Activated T-cell treated with anti-CD3 and anti-CD28 coated beads, Interleukin-2, amount 50 U/mL, for 4 hours (primary cell): ENCODE results near the gene PTPN6. TPM values are rescaled to one million over a fixed set of nuclear protein-coding genes. Genes with fewer than 3 reads are reported as not detected.
A peak's percentile ranks its signal among the peaks of the same experiment; 100 is the strongest.

Source experiments
- ATAC-seq, 2 donors: fragments of 200-7000 bp; cut with Tn5 transposase; one replicate each; pipeline ENCODE4 v1.10.0; 2021
- DNase-seq: peaks from one replicate; pipeline ENCODE4 v3.0.0-alpha.2; 2020
- H3K27me3 Mint-ChIP-seq: one replicate; pipeline ENCODE4 v1.8.0; 2021; ENCODE audit warnings: low read depth, mixed read lengths
- H3K36me3 Mint-ChIP-seq: one replicate; pipeline ENCODE4 v1.8.0; 2022; ENCODE audit warnings: mixed read lengths; ENCODE audit not compliant: insufficient read depth
- H3K4me1 Mint-ChIP-seq: one replicate; pipeline ENCODE4 v1.8.0; 2021; ENCODE audit warnings: low read depth, mixed read lengths
- H3K4me3 Mint-ChIP-seq: one replicate; pipeline ENCODE4 v1.8.0; 2021; ENCODE audit warnings: mild to moderate bottlenecking, moderate library complexity, mixed read lengths
- H3K9me3 Mint-ChIP-seq: one replicate; pipeline ENCODE4 v1.8.0; 2021; ENCODE audit warnings: mixed read lengths
- total RNA-seq, 3 donors: library from RNA; stranded (reverse); gene quantifications; one replicate each; pipeline ENCODE4 v1.2.1, GENCODE V29; 2021

PTPN6 gene
- total RNA-seq, 3 donors from 2014 or later: 309 to 404 (median 401) TPM

DNA sequence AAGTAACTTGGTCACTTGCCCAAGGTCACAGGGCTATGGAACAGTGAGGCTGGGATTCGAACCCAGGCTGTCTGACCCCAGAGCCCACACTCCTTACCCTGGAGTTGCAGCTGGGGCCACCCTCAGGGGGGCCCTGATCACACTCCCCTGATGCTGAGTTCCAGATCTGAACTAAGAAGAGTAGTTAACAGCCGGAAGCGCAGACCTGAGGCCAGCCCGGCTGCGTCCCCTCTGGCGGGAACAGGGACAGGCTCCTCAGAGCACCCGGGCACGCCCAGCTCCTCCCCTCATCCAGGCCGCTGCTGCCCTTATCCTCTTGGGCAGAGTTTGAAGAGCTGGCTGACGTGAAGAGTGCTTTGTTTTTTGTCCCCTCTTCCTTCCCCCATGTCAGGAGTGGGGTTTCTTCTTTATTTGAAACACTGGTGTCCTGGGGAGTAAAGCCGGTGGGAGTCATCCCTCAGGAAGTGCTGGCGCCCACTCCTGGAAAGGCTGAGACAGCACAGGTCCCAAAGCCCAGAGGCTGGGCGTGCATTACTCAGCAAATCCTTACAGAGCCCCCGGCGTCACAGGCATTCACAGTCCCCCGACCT, 10.6 kb downstream of the PTPN6 start:
- peaks cover 36% of the 10 kb centered on the region for H3K36me3 Mint-ChIP-seq
- peak overlapping the region; percentile 78 for H3K4me3 Mint-ChIP-seq
- ATAC-seq (peak; percentile 38 to 42), DNase-seq (peak; percentile 36)
- H3K27me3 Mint-ChIP-seq: no peaks in the 10 kb centered on the region
- H3K4me1 Mint-ChIP-seq: peaks cover 82% of the 10 kb centered on the region
- no peaks in the 10 kb centered on the region for H3K9me3 Mint-ChIP-seq

DNA sequence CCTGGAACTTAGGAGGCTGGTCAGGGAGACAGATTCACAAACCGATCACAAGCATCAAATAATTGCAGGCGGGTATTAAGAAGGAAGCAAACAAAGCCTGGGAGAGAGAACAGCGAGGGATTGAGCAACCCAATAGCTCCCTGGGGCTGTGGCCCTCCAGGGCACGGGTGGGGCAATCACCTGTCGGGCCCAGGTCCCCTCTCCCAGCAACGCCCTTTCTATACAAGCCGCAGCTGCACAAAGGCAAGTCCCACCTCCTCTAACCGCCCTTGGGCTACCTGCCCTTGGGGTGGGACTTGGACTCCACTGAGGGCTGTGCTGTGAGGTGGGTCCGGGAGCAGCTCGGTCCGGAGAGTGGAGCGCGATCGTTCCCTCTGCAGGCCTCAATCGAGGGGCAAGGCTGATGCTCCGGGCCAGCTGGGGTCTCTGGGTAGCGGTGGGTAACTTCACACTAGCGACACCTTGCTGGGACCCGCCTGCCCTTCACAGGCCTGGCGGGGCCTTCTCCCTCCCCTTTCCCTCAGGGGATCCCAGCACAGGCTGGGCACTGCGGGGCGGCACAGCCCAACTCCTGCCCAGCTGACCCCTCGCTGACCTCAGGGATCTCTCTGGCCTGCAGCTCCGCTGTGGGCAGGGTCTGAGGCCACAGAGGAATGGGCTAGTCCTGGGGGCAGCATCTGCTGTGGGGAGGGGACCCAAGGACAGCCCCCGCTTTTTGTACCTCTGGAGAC, 11.3 kb downstream of the PTPN6 start:
- peaks cover 31% of the 10 kb centered on the region for H3K36me3 Mint-ChIP-seq
- DNase-seq: peak; percentile 15

DNA sequence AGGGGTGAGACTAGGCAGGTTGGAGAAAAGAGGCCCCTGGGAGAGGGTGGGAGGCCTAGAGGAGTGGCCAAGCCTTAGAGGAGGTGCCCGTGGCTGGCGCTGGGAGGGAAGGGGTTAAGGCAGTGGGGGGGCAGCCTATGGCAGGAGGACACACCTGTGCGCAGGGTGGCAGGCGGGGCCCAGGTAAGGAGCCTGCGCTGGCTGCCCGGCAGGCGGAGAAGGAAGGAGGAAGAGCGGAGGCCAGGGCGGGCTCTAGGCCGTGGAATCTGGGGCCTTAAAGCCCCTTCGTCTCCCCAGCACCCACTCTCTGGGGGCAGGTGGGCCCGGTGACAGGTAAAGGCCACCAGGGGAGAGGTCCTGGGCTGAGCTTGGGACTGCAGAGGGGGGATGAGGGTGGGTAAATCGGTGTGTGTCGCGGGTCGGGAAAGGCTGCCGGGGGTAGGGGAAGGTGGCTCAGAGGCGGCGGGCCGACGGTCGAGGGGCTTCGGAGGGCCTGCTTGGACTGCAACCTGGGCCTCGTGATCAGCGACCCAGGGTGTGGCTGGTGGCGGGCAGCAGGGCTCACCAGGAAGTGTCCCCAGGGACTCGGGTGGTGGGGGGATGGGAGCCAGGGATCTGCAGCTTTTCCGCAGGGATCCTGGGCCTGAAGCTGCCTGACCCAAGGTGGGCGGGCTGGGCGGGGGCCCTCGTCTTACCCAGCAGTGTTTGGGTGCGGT, 12.0 kb downstream of the PTPN6 start:
- H3K9me3 Mint-ChIP-seq: no peaks in the 10 kb centered on the region
- peaks cover 35% of the 10 kb centered on the region for H3K36me3 Mint-ChIP-seq
- ATAC-seq (no peak), DNase-seq (peak; percentile 12)
- no peaks in the 10 kb centered on the region for H3K27me3 Mint-ChIP-seq
- peaks cover 72% of the 10 kb centered on the region for H3K4me1 Mint-ChIP-seq
- H3K4me3 Mint-ChIP-seq: no peak overlapping the region

More for the DNA sequence above, 11.3 kb downstream of the PTPN6 start:
- peak overlapping the region; percentile 78 for H3K4me3 Mint-ChIP-seq
- H3K9me3 Mint-ChIP-seq: no peaks in the 10 kb centered on the region
- ATAC-seq: no peak
- H3K27me3 Mint-ChIP-seq: no peaks in the 10 kb centered on the region
- H3K4me1 Mint-ChIP-seq: peaks cover 78% of the 10 kb centered on the region

DNA sequence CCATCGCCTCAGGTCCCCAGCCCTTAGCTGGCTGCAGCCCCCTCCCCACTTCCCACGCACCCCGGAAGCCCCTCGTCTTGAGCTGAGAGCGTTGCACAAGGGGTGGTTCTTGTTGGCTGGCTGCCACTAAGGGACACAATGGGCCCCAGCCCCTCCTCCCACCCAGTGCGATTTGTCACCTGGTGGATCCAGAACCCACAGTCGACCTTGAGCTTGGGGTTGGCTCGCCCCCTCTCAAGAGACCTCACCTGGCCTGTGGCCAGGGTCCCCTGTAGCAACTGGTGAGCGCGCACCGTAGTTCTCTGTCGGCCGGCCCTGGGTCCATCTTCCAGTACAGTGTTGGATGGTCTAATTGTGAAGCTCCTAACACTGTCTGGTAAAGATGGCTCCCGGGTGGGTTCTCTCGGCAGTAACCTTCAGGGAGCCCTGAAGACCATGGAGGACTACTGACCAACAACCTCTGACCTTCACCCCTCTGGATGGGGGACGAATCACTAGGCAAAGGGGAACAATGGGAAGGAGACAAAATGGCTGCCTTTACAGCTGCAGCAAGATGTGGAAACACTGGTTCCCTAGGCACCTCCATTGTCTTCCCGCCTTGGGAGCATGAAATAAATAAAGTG, 12.7 kb downstream of the PTPN6 start:
- Mint-ChIP-seq H3K36me3 (peaks cover 36% of the 10 kb centered on the region), H3K27me3 (no peaks in the 10 kb centered on the region), H3K4me3 (no peak overlapping the region), H3K9me3 (no peaks in the 10 kb centered on the region), H3K4me1 (peaks cover 71% of the 10 kb centered on the region)
- ATAC-seq (no peak), DNase-seq (no peak)

DNA sequence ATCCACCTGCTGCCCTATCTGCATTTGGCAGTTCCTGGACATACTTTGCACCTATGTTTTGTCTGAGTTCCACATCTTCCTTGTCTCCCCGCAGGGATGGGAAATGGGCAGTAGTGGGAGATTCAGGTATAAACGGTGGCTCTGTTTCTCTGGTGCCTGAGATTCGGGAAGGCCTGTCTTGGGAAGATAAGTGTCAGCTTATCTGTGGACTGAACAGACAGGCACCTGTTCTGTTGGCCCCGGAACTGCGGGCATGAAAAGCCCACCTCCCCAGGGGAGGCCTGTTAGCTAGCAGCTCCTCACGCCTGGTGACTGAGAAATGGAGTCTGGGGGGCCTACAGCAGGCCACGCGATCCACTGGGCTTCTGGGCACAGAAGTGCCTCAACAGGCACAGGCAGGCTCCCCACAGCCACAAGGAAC, 13.5 kb downstream of the PTPN6 start:
- ATAC-seq: no peak
- peaks cover 35% of the 10 kb centered on the region for H3K36me3 Mint-ChIP-seq
- no peak for DNase-seq
- H3K4me3 Mint-ChIP-seq: no peak overlapping the region
- peaks cover 68% of the 10 kb centered on the region for H3K4me1 Mint-ChIP-seq
- no peaks in the 10 kb centered on the region for H3K27me3 Mint-ChIP-seq
- H3K9me3 Mint-ChIP-seq: no peaks in the 10 kb centered on the region

DNA sequence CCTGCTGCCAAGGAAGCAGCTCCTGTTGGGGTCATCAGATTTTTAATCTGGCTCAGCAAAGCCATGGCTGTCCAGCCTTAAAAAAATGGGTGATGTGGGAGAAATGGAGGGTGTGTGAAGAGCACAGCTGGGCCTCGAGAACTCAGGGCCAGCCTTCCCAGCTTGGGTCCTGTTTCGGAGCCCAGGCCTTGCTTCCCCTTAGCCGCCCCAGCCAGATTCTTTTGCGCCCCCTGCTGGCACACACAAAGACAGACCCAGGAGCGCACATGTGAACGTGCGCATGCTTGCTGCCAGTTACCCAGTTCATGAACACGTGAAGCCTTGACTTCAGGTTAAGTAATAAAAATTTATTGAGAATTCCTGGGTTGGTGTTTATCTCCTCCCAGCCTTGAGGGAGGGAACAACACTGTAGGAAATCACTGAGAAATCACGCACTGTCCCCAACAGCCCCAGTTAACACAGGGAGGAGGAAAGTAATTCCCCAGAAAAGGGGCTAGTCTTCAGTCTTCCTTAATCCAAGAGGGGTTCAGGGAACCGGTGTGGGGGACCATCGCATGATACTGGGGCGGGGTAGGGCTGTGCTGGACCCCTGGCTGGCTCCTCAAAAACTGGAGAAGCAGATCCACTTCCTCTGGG, 14.0 kb downstream of the PTPN6 start:
- Mint-ChIP-seq H3K27me3 (no peaks in the 10 kb centered on the region), H3K9me3 (no peaks in the 10 kb centered on the region), H3K4me3 (peak overlapping the region; percentile 24), H3K36me3 (peaks cover 35% of the 10 kb centered on the region), H3K4me1 (peaks cover 63% of the 10 kb centered on the region)
- DNase-seq (peak; percentile 89), ATAC-seq (peak; percentile 42 to 47)

DNA sequence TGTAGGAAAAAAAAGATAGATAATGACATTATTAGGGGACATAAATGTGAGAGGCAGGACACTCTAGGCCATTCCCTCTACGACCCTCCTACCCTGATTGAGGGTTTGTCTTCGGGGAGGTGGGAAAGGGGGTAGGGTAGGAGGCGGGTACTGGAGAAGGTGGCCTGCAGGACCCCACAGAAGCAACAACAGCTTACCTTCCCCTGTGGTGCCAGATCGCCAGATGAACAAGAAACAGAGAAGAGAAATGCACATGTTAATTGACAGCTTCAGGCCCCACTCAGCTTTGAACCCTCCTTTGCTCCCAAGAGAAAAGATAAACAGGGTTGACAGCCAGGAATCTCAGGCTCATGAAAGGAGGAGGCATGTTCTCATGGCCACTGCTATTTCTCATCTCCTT, 14.6 kb downstream of the PTPN6 start:
- H3K36me3 Mint-ChIP-seq: peaks cover 35% of the 10 kb centered on the region
- DNase-seq: no peak
- H3K27me3 Mint-ChIP-seq: no peaks in the 10 kb centered on the region
- H3K4me3 Mint-ChIP-seq: no peak overlapping the region
- no peak for ATAC-seq
- H3K9me3 Mint-ChIP-seq: no peaks in the 10 kb centered on the region
- peaks cover 57% of the 10 kb centered on the region for H3K4me1 Mint-ChIP-seq

DNA sequence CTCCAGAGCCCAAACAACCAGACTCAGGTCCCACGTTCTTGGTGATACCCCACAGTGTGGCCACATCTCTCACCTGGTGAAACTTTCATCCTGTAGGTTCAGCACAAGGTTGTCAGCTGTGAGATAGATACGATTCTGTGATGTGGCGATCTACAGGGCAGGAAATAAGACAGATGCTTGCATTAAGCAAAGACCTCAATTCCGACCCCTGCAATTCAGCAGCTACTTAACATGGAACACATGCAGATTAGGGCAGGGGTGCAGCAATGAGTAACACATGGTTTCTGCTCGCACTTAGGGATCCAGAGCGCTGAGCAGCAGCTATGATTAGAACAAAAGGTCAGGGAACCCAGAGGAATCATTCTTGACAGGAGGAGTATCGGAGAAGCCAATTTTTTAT, 15.2 kb downstream of the PTPN6 start:
- Mint-ChIP-seq H3K4me3 (peak overlapping the region; percentile 46), H3K27me3 (no peaks in the 10 kb centered on the region), H3K9me3 (no peaks in the 10 kb centered on the region), H3K4me1 (peaks cover 52% of the 10 kb centered on the region), H3K36me3 (peaks cover 34% of the 10 kb centered on the region)
- no peak for ATAC-seq
- no peak for DNase-seq

DNA sequence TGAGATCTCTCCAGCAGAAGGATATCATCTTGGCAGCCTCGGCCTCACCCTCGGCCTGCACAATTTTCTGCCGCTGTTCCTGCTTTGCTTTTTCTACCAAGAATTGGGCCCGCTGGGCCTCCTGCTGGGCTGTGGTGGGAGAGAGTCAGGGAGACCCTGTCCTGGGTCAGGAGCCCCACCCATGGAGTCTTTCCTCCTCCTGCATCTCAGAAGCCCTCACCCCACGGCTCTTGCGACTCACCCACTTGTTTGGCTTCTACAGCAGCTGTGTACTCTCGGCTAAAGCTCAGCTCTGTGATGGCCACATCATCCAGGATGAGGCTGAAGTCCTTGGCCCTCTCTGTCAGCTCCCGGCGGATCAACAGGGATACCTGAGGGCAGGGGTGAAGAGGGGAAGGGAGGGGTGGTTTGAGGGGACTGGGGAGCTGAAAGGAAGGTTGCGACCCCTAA, 16.5 kb downstream of the PTPN6 start:
- ATAC-seq (no peak), DNase-seq (no peak)
- Mint-ChIP-seq H3K4me1 (peaks cover 53% of the 10 kb centered on the region), H3K4me3 (no peak overlapping the region), H3K9me3 (no peaks in the 10 kb centered on the region), H3K27me3 (no peaks in the 10 kb centered on the region), H3K36me3 (peaks cover 39% of the 10 kb centered on the region)

DNA sequence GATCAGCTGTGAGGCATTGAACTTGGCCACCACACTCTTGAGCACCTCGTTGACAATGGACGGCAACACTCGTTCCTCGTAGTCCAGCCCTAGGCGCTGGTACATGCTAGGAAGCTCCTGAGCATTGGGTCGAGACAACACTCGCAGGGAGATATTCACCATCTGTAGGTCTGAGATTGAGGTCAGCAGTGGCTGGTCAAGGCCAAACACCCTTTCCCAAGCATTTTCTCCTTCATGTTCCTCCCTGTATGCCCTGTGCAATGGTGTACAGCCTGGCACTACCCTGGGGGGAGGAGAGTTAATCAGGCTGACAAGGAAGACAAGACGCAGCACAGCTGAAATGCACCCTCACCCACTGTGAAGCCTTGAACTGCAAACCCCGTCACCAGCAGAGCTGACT, 17.3 kb downstream of the PTPN6 start:
- Mint-ChIP-seq H3K9me3 (no peaks in the 10 kb centered on the region), H3K4me3 (peak overlapping the region; percentile 100), H3K36me3 (peaks cover 39% of the 10 kb centered on the region), H3K4me1 (peaks cover 60% of the 10 kb centered on the region), H3K27me3 (no peaks in the 10 kb centered on the region)
- no peak for DNase-seq
- no peak for ATAC-seq

DNA sequence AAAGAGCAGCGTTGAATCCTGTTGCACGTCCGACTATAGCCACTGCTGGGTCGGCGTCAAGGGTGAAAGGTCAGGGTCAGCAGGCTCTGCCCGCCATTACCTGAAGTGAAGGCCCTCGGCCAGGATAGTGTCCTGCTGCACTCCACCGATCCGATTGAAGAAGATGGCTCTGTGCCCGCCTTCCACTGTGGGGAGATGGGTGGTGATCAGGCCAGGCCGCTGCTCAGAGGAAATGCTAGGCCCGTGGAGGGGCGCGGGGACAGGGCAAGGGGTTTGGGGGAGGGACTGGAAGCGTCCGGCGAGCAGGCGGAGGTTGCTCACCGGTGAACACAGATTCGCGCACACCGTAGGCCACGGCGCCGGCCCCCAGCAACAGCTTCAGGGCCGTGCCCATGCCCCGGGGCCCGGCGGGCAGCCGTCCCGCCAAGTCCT, 19.0 kb downstream of the PTPN6 start:
- Mint-ChIP-seq H3K4me1 (peaks cover 53% of the 10 kb centered on the region), H3K9me3 (no peaks in the 10 kb centered on the region), H3K4me3 (peak overlapping the region; percentile 100), H3K27me3 (no peaks in the 10 kb centered on the region), H3K36me3 (peaks cover 40% of the 10 kb centered on the region)
- ATAC-seq (peak; percentile 24 to 36), DNase-seq (peak; percentile 26)

DNA sequence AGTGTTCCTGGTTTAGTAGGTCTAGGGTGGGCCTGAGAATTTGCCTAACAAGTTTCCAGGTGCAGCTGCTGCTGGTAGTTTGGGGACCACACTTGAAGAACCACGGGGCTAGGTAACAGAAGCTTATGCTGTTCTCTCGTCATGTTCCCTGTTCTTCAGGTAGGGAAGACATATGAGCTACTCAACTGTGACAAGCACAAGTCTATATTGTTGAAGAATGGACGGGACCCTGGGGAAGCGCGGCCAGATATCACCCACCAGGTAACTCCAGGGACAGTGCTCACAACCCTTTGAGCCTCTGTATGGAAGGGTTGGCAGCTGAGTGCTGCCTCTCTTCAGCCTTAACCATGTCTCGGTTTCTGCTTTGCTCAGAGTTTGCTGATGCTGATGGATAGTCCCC, 23.0 kb downstream of the PTPN6 start:
- H3K4me3 Mint-ChIP-seq: no peak overlapping the region
- peaks cover 37% of the 10 kb centered on the region for H3K36me3 Mint-ChIP-seq
- ATAC-seq (no peak), DNase-seq (no peak)
- H3K9me3 Mint-ChIP-seq: no peaks in the 10 kb centered on the region
- H3K4me1 Mint-ChIP-seq: peaks cover 29% of the 10 kb centered on the region
- H3K27me3 Mint-ChIP-seq: no peaks in the 10 kb centered on the region

DNA sequence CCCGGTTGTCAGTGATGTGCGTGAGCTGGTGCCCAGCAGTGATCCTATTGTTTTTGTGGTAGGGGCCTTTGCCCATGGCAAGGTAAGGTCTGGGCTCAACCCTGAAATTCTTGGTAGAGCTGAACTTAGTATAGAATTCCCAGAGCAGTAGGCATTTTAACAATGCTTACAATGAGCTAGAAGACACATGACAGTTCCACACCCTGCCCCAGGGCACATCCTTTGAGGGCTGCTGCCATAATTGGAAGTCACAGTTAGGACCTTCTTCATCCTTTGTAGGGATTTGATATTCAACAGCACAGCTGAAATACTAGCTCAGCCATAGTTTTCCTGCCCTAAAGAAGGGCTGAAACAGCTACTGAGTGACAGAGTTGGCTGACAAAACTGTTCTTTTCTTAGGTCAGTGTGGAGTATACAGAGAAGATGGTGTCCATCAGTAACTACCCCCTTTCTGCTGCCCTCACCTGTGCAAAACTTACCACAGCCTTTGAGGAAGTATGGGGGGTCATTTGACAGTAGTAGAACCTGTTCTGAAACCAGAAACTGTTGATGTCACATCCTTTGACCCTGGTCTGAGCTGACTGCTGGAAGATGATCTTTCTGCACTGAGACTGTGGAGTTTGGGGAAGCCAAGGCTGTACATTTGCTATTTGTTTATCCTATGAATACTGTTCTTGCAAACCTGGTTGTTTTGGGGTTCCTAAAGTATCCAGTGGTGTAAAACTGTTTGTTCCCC, 24.3 kb downstream of the PTPN6 start:
- Mint-ChIP-seq H3K9me3 (no peaks in the 10 kb centered on the region), H3K36me3 (peaks cover 34% of the 10 kb centered on the region), H3K27me3 (no peaks in the 10 kb centered on the region), H3K4me1 (peaks cover 27% of the 10 kb centered on the region), H3K4me3 (no peak overlapping the region)
- no peak for ATAC-seq
- DNase-seq: no peak
